Neural progenitor cell (in vitro differentiated cells): ENCODE results near the gene FAM83B.

Experiments
- CTCF ChIP-seq: fragments of 200-600 bp; sonication (generic); IDR thresholded peaks from 2 replicates; pipeline ENCODE4 v1.5.1; 2017; ENCODE audit warnings: antibody characterized with exemption, mild to moderate bottlenecking
- EZH2phosphoT487 ChIP-seq: fragments of 200-600 bp; sonication (generic); IDR thresholded peaks from 2 replicates; pipeline ENCODE4 v1.6.1; 2017; ENCODE audit warnings: antibody characterized with exemption

GRCh38 chr6:54900666-54901065 is 54.1 kb downstream of the FAM83B start:
- TF ChIP-seq CTCF (no peak), EZH2phosphoT487 (no peak)
